ENCODE measurements around the gene PTPRK.

PTPRK gene

GRCh38 chr6:127969701-127970100, 550.7 kb downstream of the PTPRK start:
- no peak overlapping the region for H3K4me3 ChIP-seq (ENCODE audit: low read depth, low read length)
- TF ChIP-seq CTCF (IDR thresholded peaks at IDR 0.05; ENCODE audit: control insufficient read depth, extremely low read depth, insufficient read depth), result no peak
- no peak for DNase-seq (ENCODE audit: low read depth)

- no peak for TF ChIP-seq CTCF (IDR thresholded peaks at IDR 0.05; ENCODE audit: control insufficient read depth, extremely low read depth, insufficient read depth)
- H3K4me3 ChIP-seq (ENCODE audit: low read depth, low read length), result no peak overlapping the region
- DNase-seq (ENCODE audit: low read depth), result no peak
Measured at GRCh38 chr6:127968394-127968793, 552.0 kb downstream of the PTPRK start.

GRCh38 chr6:127967708-127968107, 552.7 kb downstream of the PTPRK start:
- no peak for DNase-seq (ENCODE audit: low read depth)

GRCh38 chr6:127966616-127967015, 553.8 kb downstream of the PTPRK start:
- DNase-seq (ENCODE audit: low read depth), result no peak
- no peak overlapping the region for H3K4me3 ChIP-seq (ENCODE audit: low read depth, low read length)
- TF ChIP-seq CTCF (IDR thresholded peaks at IDR 0.05; ENCODE audit: control insufficient read depth, extremely low read depth, insufficient read depth), result no peak

More at GRCh38 chr6:127967708-127968107, 552.7 kb downstream of the PTPRK start:
- no peak overlapping the region for H3K4me3 ChIP-seq (ENCODE audit: low read depth, low read length)
- no peak for TF ChIP-seq CTCF (IDR thresholded peaks at IDR 0.05; ENCODE audit: control insufficient read depth, extremely low read depth, insufficient read depth)

GRCh38 chr6:127963495-127963894, 556.9 kb downstream of the PTPRK start:
- H3K4me3 ChIP-seq (ENCODE audit: low read depth, low read length), result no peak overlapping the region
- no peak for DNase-seq (ENCODE audit: low read depth)
- no peak for TF ChIP-seq CTCF (IDR thresholded peaks at IDR 0.05; ENCODE audit: control insufficient read depth, extremely low read depth, insufficient read depth)

- H3K4me3 ChIP-seq (ENCODE audit: low read depth, low read length), result no peak overlapping the region
- no peak for TF ChIP-seq CTCF (IDR thresholded peaks at IDR 0.05; ENCODE audit: control insufficient read depth, extremely low read depth, insufficient read depth)
- no peak for DNase-seq (ENCODE audit: low read depth)
Measured at GRCh38 chr6:127959869-127960268, 560.5 kb downstream of the PTPRK start.

GRCh38 chr6:127956956-127957355, 563.4 kb downstream of the PTPRK start:
- DNase-seq (ENCODE audit: low read depth), result no peak
- H3K4me3 ChIP-seq (ENCODE audit: low read depth, low read length), result no peak overlapping the region
- no peak for TF ChIP-seq CTCF (IDR thresholded peaks at IDR 0.05; ENCODE audit: control insufficient read depth, extremely low read depth, insufficient read depth)

All from LNCaP clone FGC (cell line).